ENCODE measurements around the gene EPHA3. TPM values are rescaled to one million over a fixed set of nuclear protein-coding genes. Genes with fewer than 3 reads are reported as not detected.
A peak's percentile ranks its signal among the peaks of the same experiment; 100 is the strongest.

The EPHA3 gene
- total RNA-seq, 1 donor from 2014 or later: not detected

DNA sequence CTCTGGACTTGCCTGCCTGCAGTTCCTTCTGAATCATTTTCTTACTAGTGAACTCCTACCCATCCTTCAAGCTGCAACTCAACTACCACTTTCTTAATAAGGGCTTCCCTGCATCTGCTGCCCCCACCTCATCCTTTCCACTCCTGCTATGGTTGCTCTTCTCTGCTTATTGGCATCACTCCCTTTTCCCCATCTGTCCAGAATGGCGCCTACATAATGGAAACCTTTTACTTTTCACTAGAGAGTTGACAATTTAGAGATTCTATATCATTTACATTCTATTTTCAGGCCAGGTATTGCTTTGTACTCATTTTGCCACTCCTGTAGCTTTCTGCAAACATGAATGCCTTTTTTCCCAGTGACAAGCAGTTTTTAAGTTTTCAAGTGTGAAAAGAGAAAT lies 1.9 kb upstream of the EPHA3 start:
- Mint-ChIP-seq H3K27ac (no peak overlapping the region), H3K27me3 (ENCODE audit: insufficient read depth) (peaks cover 24% of the 10 kb centered on the region), H3K9me3 (no peaks in the 10 kb centered on the region), H3K36me3 (ENCODE audit: low read depth) (no peaks in the 10 kb centered on the region), H3K4me3 (no peak overlapping the region), H3K4me1 (ENCODE audit: low read depth) (peaks cover 18% of the 10 kb centered on the region)
- intact Hi-C loops (cut with micrococcal nuclease): no loop called here
- no peak for DNase-seq (ENCODE audit: low spot score)

DNA sequence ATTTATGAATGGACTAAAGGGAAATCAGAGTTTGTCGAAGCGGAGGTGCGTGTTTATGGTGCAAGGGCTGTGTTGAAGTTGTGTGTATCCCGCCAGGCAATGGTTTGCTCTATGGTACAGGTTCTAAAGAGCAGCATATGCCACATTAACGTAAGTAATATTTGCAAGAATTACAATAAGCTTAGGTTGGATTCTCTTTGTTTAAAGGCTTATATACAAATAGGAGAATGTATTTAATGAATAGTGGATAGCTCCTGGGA lies 800 bp downstream of the EPHA3 start:
- H3K36me3 Mint-ChIP-seq (ENCODE audit: low read depth): no peaks in the 10 kb centered on the region
- DNase-seq (ENCODE audit: low spot score): no peak
- peak overlapping the region; percentile 69 for H3K4me3 Mint-ChIP-seq
- intact Hi-C loops (cut with micrococcal nuclease): no loop called here
- H3K4me1 Mint-ChIP-seq (ENCODE audit: low read depth): peaks cover 18% of the 10 kb centered on the region
- no peaks in the 10 kb centered on the region for H3K9me3 Mint-ChIP-seq
- peaks cover 24% of the 10 kb centered on the region for H3K27me3 Mint-ChIP-seq (ENCODE audit: insufficient read depth)
- no peak overlapping the region for H3K27ac Mint-ChIP-seq

DNA sequence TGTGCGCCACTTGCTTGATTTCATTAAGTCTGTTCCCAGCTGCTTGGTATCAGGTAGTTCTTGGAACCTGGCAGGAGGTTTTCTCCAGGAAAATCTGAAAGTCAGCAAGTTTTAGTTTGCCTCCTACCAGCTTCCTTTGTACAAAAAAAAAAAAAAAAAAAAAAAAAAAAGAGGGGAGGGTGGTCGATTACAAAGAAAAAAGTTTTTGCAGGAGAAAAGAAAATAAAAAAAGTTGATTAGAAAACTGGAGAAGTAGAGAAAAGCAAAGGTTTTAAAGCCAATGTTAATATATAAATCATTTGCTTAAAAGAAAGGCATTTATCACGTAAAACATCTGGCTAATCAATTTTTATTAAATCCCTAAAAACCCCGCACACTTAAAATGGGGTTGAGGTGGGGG lies 5.9 kb downstream of the EPHA3 start:
- no peak for DNase-seq (ENCODE audit: low spot score)
- intact Hi-C loops (cut with micrococcal nuclease): no loop called here

DNA sequence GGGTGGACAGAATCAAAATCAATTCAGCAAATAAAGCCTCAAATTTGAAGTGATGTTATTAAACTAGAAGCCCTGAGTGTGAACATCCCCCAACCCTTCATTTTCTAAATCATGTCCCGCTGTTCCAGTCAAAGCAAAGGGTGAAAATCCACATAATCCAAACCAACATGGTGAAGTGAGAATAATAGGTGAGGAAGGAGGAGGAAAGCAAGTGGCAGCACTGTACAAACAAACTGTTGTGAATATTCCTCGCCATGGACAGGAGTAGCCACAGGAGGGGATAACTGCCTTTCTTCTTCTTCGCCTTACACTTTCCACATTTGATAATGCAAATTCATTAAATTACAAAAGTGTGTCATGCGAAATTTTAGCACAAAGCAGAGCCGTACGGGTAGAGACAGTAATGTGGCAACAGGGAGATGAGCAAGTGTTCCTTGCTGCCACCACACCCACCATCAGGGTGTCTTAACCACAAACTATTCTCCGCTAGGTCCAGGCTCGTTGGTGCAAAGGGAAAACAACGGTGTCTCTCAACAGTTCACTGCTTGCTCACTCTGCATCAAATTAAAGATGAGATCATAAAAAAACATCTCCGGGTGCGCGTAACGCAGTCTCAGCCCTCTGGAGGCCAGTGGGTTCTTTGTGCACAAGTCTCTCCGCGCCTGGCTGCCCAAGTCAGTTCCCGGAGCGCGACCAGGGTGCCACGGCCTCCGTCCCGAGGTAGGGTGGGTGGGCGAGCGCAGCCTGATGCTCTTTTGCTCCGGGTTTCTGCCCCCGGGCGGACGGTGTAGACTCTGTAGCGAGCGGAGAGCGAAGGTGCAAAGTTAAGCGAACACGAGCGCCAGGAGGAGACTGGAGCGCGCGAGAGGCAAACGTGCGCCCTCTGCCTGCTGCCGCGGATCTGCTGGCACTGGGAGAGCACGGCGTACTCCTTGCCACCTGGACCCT lies 6.7 kb downstream of the EPHA3 start:
- Mint-ChIP-seq H3K27me3 (ENCODE audit: insufficient read depth) (peaks cover 6% of the 10 kb centered on the region), H3K36me3 (ENCODE audit: low read depth) (no peaks in the 10 kb centered on the region), H3K4me3 (peak overlapping the region; percentile 56), H3K4me1 (ENCODE audit: low read depth) (peaks cover 8% of the 10 kb centered on the region), H3K27ac (no peak overlapping the region), H3K9me3 (no peaks in the 10 kb centered on the region)
- DNase-seq (ENCODE audit: low spot score): no peak
- intact Hi-C loops (cut with micrococcal nuclease): no loop called here

More for the DNA sequence above, 5.9 kb downstream of the EPHA3 start:
- H3K27ac Mint-ChIP-seq: no peak overlapping the region
- no peaks in the 10 kb centered on the region for H3K36me3 Mint-ChIP-seq (ENCODE audit: low read depth)
- H3K27me3 Mint-ChIP-seq (ENCODE audit: insufficient read depth): peaks cover 10% of the 10 kb centered on the region
- H3K9me3 Mint-ChIP-seq: no peaks in the 10 kb centered on the region
- H3K4me3 Mint-ChIP-seq: no peak overlapping the region
- peaks cover 8% of the 10 kb centered on the region for H3K4me1 Mint-ChIP-seq (ENCODE audit: low read depth)

DNA sequence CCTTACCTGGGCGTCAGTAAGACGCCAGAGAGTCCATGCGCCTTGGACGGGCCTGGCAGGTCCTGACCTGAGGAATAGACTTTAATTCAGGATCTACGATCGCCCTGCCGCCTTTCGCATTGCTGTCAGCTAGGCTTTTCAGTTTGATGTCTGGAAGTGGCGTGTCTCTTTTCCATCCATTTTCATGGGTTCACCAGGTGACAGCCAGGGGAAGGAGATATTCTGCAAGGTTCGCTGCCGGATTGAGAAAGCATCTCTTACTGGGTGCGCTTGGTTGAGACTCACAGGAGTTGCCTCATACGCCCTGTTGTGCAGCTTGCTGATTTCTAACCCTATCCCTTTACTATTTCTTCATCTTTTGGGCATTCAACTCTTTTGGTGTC lies 7.4 kb downstream of the EPHA3 start:
- H3K36me3 Mint-ChIP-seq (ENCODE audit: low read depth): no peaks in the 10 kb centered on the region
- no peak overlapping the region for H3K4me3 Mint-ChIP-seq
- H3K27ac Mint-ChIP-seq: no peak overlapping the region
- intact Hi-C loops (cut with micrococcal nuclease): no loop called here
- peaks cover 4% of the 10 kb centered on the region for H3K27me3 Mint-ChIP-seq (ENCODE audit: insufficient read depth)
- no peaks in the 10 kb centered on the region for H3K9me3 Mint-ChIP-seq
- peaks cover 8% of the 10 kb centered on the region for H3K4me1 Mint-ChIP-seq (ENCODE audit: low read depth)
- no peak for DNase-seq (ENCODE audit: low spot score)

DNA sequence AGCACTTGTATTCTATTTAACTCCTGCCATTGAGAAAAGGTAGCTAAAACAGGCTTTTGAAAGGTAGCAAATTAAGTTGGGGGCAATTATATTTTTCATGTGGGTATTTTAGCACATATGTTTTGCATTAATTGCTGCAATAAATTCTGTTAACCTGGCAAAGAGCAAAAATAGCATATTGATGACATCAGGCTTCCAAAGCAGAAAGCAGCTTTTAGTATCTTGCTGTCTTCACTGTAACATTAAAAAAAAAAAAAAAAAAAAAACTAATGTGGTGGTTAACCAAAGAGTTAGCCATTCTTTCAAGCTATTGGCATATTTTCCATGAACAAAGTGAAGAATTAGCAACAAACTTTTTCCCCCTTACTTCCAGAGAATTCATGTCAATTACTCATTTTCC lies 9.1 kb downstream of the EPHA3 start:
- Mint-ChIP-seq H3K4me3 (no peak overlapping the region), H3K9me3 (no peaks in the 10 kb centered on the region), H3K36me3 (ENCODE audit: low read depth) (no peaks in the 10 kb centered on the region), H3K27me3 (ENCODE audit: insufficient read depth) (peaks cover 4% of the 10 kb centered on the region), H3K27ac (no peak overlapping the region), H3K4me1 (ENCODE audit: low read depth) (peaks cover 8% of the 10 kb centered on the region)
- intact Hi-C loops (cut with micrococcal nuclease): no loop called here
- DNase-seq (ENCODE audit: low spot score): no peak

DNA sequence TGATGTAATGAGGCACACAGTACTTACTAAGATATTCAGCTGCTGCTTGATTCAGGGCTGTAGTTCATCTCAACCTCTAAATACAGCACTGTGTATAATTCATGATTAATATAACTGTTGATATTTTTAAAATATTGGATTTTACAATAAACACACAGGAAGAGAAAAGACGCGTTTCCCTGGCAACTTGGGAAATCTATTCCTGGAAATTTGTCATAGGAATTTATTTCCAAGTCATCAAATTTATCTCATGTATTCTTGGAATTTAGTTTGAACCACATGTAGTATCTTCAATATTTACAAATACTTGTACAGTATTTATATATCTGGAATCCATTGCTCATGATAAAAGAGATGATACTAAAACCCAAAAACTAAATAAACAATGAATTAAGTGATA lies 30.6 kb downstream of the EPHA3 start:
- H3K4me3 Mint-ChIP-seq: no peak overlapping the region
- H3K36me3 Mint-ChIP-seq (ENCODE audit: low read depth): no peaks in the 10 kb centered on the region
- intact Hi-C loops (cut with micrococcal nuclease): no loop called here
- no peak for DNase-seq (ENCODE audit: low spot score)
- H3K27ac Mint-ChIP-seq: no peak overlapping the region
- no peaks in the 10 kb centered on the region for H3K4me1 Mint-ChIP-seq (ENCODE audit: low read depth)
- H3K27me3 Mint-ChIP-seq (ENCODE audit: insufficient read depth): no peaks in the 10 kb centered on the region
- no peaks in the 10 kb centered on the region for H3K9me3 Mint-ChIP-seq

DNA sequence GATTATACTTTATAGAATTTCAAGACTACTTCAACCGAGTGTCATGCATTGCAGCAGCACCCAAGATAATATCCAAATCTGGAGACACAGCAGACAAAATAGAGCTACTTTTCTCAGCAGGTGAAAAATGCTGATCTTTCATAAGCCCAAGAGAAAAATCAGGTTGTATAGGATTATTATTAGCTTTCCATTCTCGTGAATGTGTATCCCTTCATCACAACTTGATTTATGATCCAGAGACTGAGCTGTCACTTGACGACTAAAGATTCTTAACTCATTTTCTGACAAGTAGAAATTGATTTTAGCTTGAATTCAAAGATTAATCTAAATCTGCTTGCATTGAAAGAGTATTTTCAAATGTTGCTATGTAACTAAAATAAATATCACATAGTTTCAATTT lies 32.4 kb downstream of the EPHA3 start:
- H3K27ac Mint-ChIP-seq: no peak overlapping the region
- no peak overlapping the region for H3K4me3 Mint-ChIP-seq
- intact Hi-C loops (cut with micrococcal nuclease): no loop called here
- H3K9me3 Mint-ChIP-seq: no peaks in the 10 kb centered on the region
- no peaks in the 10 kb centered on the region for H3K27me3 Mint-ChIP-seq (ENCODE audit: insufficient read depth)
- H3K36me3 Mint-ChIP-seq (ENCODE audit: low read depth): no peaks in the 10 kb centered on the region
- DNase-seq (ENCODE audit: low spot score): no peak
- H3K4me1 Mint-ChIP-seq (ENCODE audit: low read depth): no peaks in the 10 kb centered on the region

- Mint-ChIP-seq H3K27me3 (ENCODE audit: insufficient read depth) (no peaks in the 10 kb centered on the region), H3K9me3 (no peaks in the 10 kb centered on the region), H3K27ac (no peak overlapping the region), H3K36me3 (ENCODE audit: low read depth) (no peaks in the 10 kb centered on the region), H3K4me3 (no peak overlapping the region), H3K4me1 (ENCODE audit: low read depth) (no peaks in the 10 kb centered on the region)
- DNase-seq (ENCODE audit: low spot score): no peak
- intact Hi-C loops (cut with micrococcal nuclease): no loop called here
Observed at GRCh38 chr3:89144080-89144479, 36.7 kb downstream of the EPHA3 start.

- intact Hi-C loops (cut with micrococcal nuclease): no loop called here
- DNase-seq (ENCODE audit: low spot score): no peak
- no peak overlapping the region for H3K27ac Mint-ChIP-seq
- H3K4me3 Mint-ChIP-seq: no peak overlapping the region
- H3K4me1 Mint-ChIP-seq (ENCODE audit: low read depth): no peaks in the 10 kb centered on the region
- H3K36me3 Mint-ChIP-seq (ENCODE audit: low read depth): no peaks in the 10 kb centered on the region
- no peaks in the 10 kb centered on the region for H3K27me3 Mint-ChIP-seq (ENCODE audit: insufficient read depth)
- H3K9me3 Mint-ChIP-seq: no peaks in the 10 kb centered on the region
Observed at GRCh38 chr3:89145995-89146394, 38.6 kb downstream of the EPHA3 start.

DNA sequence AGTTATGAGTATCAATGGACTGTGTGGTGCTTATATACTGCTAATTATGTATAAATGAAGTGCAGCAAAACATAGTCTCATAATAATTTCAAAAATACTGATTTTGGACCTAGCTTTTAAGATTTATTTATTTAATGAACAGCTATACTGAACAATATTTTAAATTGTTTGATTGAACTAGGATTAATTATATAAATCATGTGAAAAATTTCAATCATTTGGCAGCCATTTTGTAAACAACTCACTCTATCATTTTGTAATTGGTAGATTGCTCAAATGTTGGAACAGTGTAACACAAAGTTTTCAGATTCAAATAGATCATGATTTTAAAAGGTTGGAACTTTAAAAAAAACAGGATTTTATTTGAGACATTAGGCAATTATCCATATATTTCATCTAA lies 47.0 kb downstream of the EPHA3 start:
- no peak for DNase-seq (ENCODE audit: low spot score)
- H3K36me3 Mint-ChIP-seq (ENCODE audit: low read depth): no peaks in the 10 kb centered on the region
- intact Hi-C loops (cut with micrococcal nuclease): no loop called here
- no peaks in the 10 kb centered on the region for H3K4me1 Mint-ChIP-seq (ENCODE audit: low read depth)
- no peaks in the 10 kb centered on the region for H3K9me3 Mint-ChIP-seq
- H3K27ac Mint-ChIP-seq: no peak overlapping the region
- no peak overlapping the region for H3K4me3 Mint-ChIP-seq
- no peaks in the 10 kb centered on the region for H3K27me3 Mint-ChIP-seq (ENCODE audit: insufficient read depth)

- Mint-ChIP-seq H3K4me1 (ENCODE audit: low read depth) (no peaks in the 10 kb centered on the region), H3K9me3 (no peaks in the 10 kb centered on the region), H3K4me3 (no peak overlapping the region), H3K27ac (no peak overlapping the region), H3K36me3 (ENCODE audit: low read depth) (no peaks in the 10 kb centered on the region), H3K27me3 (ENCODE audit: insufficient read depth) (no peaks in the 10 kb centered on the region)
- intact Hi-C loops (cut with micrococcal nuclease): no loop called here
- no peak for DNase-seq (ENCODE audit: low spot score)
Observed at GRCh38 chr3:89155811-89156210, 48.4 kb downstream of the EPHA3 start.

- no peak overlapping the region for H3K27ac Mint-ChIP-seq
- intact Hi-C loops (cut with micrococcal nuclease): no loop called here
- no peaks in the 10 kb centered on the region for H3K36me3 Mint-ChIP-seq (ENCODE audit: low read depth)
- no peak for DNase-seq (ENCODE audit: low spot score)
- no peaks in the 10 kb centered on the region for H3K27me3 Mint-ChIP-seq (ENCODE audit: insufficient read depth)
- no peaks in the 10 kb centered on the region for H3K4me1 Mint-ChIP-seq (ENCODE audit: low read depth)
- H3K4me3 Mint-ChIP-seq: no peak overlapping the region
- no peaks in the 10 kb centered on the region for H3K9me3 Mint-ChIP-seq
Observed at GRCh38 chr3:89157575-89157974, 50.2 kb downstream of the EPHA3 start.

- no peaks in the 10 kb centered on the region for H3K9me3 Mint-ChIP-seq
- no peak overlapping the region for H3K27ac Mint-ChIP-seq
- H3K4me1 Mint-ChIP-seq (ENCODE audit: low read depth): no peaks in the 10 kb centered on the region
- no peak overlapping the region for H3K4me3 Mint-ChIP-seq
- DNase-seq (ENCODE audit: low spot score): no peak
- H3K36me3 Mint-ChIP-seq (ENCODE audit: low read depth): no peaks in the 10 kb centered on the region
- intact Hi-C loops (cut with micrococcal nuclease): no loop called here
- no peaks in the 10 kb centered on the region for H3K27me3 Mint-ChIP-seq (ENCODE audit: insufficient read depth)
Observed at GRCh38 chr3:89159605-89160004, 52.2 kb downstream of the EPHA3 start.

Data from activated T-helper 1 cell treated with anti-CD3 and anti-CD28 coated beads, Interleukin-12 subunit alpha, Interleukin-12 subunit beta, Interleukin-2, Interleukin-4 antibody, amounts not matched to agents 30 ng/mL and 10 ng/mL and 1 ng/mL, durations not matched to agents 14 hours and 24 hours and 36 hours (primary cell).